T-helper 1 cell (primary cell): Measurements from ENCODE around the gene USP48.

Experiments used
- DNase-seq, 5 donors: peaks; one replicate each; pipeline ENCODE4 v3.0.0-alpha.2; 2012 to 2020

USP48 gene

GRCh38 chr1:21651214-21652042, 131.5 kb downstream of the USP48 start:
- peak in 4 of 5 donors; percentile 17 to 44 (median 26) for DNase-seq

GRCh38 chr1:21650400-21650799, 132.5 kb downstream of the USP48 start:
- DNase-seq: no peak

GRCh38 chr1:21649315-21649714, 133.6 kb downstream of the USP48 start:
- no peak for DNase-seq

DNA sequence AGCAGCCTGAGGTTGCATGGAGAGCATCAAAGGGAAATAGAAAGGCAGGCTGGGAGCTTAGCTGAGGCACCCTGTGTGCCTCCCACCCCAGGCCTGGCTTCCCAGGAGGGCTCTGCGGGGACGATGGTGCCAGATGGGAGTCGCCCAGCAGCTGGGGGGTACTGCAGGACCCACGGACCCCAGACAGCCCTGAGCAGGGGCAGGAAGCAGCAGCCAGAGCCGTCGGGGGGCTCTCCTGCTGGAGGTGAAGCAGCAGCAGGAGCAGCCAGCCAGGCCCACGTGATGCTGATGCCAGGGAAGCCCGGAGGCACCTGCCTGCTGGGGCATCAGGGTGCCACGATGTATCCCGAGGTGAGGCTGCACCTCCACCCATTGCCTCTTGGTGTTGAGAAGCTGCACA, 134.2 kb downstream of the USP48 start:
- DNase-seq: no peak

GRCh38 chr1:21648352-21648730, 134.6 kb downstream of the USP48 start:
- no peak for DNase-seq

DNA sequence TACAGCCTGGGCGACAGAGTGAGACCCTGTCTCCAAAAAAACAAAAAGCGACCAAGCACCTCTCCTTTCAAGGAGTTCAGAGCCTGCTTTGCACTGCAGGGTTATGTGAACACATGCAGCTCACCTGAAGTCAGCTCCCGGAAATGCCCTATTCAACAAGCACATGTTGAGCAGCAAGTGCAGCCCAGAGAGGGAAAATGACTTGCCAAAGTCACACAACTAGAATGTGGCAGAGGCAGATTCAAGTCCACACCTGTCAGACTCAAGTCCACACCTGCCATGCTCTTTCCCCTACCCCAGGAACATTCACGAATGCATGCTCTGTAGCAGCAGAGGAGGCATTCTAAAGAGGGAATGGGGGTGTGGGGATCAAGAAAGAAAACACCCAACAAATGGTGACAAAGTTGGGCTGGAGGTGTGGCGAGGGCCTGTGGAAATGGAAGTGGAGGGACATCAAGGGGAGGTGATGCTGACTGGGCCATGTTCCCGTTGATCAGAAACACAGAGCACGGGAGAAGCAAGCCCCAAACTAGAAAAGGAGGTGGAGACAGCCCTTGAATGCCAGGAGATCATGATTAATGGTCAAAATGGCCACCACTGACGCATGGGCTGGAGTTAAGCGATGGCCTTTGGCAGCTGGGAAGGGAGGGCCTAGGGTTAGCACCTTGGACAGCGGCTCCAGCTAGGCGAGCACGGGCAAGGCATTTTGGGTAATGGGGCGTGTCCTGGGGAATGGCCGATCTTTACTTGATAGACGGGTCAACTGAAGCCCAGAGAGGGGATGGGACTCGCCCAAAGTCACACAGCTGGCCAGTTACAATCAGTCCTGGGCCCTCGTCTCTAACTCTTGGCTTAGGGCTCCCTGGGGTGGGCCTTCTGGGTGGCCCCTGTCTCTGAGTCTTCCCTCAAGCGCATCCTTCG, 135.3 kb downstream of the USP48 start:
- DNase-seq: no peak

DNA sequence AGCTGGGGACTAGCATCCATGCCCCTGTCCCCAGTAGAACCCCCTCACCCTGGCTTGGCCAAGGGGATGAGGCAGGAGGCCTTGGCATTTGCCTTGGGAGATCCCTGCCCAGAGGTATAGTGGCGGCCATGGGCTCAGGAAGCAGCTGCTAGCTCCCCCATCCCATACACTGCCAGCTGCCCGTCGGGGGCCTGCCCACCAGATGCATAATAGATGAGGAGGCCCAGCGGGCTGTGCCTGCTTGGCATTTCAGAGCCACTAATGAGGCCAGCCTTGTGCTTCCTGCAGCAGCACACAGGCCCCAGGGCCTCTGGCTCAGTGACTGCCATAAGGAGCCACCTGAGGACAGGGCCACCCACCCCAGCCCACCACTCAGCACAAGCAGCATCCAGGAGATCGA, 137.4 kb downstream of the USP48 start:
- DNase-seq: no peak

GRCh38 chr1:21644906-21645305, 138.0 kb downstream of the USP48 start:
- DNase-seq: no peak

GRCh38 chr1:21644348-21644747, 138.6 kb downstream of the USP48 start:
- DNase-seq: no peak

DNA sequence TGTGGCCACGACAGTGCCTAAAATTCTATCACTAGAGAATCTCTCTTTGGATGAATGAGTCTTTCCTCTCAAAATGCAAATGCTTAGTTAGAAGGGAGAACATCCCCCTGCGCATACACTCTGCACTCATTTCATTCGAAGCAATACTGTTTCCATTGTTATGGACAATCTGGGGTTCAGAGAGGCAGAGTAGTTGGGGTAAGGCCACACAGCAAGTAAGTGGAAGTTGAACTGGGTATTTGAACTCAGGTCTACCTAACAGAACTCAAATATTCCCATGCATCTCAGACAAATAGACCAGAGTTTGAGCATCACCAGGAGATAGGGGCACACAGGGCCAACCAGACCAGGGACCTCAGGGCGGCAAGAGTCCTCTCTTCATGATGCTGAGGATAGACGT, 139.3 kb downstream of the USP48 start:
- DNase-seq: no peak

- no peak for DNase-seq
Observed at GRCh38 chr1:21641967-21642739, 140.8 kb downstream of the USP48 start.

GRCh38 chr1:21641537-21641936, 141.4 kb downstream of the USP48 start:
- no peak for DNase-seq

DNA sequence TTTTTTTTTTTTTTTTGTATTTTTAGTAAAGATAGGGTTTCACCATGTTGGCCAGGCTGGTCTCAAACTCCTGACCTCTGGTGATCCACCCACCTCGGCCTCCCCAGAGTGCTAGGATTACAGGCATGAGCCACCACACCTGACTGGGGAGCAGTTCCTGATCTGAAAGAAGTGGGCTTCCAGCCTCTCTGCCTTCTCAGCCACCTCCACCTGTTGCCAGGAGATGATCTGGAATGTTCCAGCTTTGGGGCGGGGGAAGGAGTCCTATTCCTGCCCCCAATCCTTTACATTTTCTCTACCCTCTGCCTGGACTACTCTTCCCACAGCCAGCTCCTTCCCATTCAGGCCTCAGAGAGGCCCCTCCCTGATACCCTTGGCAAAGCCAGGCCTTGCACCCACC, 141.9 kb downstream of the USP48 start:
- no peak for DNase-seq

GRCh38 chr1:21640653-21641052, 142.3 kb downstream of the USP48 start:
- DNase-seq: no peak

DNA sequence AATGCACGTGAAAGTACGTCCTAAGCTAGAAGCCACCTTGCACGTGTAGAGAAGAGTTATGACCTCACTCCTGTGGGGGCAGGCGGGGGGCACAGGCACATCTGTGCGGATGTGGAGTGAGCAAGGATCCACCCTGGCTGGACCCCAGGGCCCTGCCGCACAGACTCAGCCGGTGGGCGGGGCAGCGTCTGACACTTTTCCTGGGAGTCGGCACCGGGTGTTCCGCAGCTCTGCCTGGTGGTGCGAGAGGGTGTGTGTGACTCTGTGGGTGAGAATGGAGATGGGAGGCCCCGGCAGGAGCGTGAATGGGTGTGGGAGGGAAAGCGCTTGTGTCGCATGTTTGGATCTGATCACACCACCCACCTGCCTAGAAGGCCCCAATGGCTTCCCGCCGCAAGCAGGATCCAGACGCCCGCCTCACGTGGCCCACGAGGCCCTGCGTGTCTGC, 143.3 kb downstream of the USP48 start:
- no peak for DNase-seq

DNA sequence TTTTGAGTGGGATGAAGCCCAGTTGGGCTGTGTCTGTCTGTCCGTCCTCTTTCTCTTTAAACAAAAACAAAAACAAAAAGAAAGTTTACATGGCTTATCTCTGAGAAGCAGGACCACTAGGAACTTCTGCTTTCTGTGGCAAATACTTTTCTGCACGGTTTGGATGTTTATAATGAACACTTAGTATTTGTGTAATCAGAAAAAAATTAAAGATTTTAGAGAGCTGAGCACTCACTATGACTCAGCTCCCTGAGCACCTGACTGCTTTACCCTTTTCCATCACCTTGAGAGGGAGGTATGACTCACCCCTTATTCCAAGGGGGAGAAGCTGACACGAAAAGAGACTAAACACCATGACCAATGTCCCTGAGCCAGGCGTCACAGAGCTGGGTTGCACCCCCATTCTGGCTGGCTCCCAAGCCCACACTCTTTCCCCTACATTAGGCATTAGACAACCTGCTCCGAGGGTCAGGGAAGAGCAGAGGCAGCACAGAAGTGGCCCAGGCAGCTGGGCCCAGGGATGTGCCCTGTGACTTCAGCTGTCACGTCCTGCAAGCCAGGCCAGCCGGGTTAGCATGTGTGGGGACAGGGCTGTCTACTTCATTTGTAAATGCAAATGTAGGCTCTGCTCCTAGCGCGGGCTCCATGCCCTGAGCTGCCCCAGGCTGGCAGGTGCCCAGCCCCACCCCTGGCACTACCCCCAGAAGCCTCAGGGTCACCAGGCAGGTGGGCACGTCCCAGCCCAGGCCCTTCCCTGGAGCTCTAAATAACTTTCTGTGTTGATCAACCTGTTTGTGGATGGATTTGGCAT, 144.2 kb downstream of the USP48 start:
- DNase-seq: no peak

- no peak for DNase-seq
Observed at GRCh38 chr1:21637514-21637913, 145.4 kb downstream of the USP48 start.

DNA sequence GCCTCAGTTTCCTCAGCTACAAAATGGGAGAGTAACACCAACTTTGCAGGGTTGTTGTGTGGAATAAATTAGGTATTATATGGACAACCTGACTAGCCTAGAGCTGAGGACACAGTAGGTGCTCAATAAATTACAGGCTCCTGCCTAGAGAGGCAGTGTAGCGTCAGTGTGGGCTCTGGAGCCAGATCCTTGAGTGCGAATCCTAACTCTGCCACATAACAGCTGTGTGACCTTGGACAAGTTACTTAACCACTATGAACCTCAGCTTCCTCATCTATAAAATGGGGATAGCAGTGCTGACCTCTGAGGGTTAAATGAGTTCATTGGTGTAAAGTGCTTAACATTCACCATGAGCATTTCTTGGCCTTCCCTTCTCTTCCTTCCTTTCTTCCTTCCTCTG, 146.9 kb downstream of the USP48 start:
- DNase-seq: no peak

DNA sequence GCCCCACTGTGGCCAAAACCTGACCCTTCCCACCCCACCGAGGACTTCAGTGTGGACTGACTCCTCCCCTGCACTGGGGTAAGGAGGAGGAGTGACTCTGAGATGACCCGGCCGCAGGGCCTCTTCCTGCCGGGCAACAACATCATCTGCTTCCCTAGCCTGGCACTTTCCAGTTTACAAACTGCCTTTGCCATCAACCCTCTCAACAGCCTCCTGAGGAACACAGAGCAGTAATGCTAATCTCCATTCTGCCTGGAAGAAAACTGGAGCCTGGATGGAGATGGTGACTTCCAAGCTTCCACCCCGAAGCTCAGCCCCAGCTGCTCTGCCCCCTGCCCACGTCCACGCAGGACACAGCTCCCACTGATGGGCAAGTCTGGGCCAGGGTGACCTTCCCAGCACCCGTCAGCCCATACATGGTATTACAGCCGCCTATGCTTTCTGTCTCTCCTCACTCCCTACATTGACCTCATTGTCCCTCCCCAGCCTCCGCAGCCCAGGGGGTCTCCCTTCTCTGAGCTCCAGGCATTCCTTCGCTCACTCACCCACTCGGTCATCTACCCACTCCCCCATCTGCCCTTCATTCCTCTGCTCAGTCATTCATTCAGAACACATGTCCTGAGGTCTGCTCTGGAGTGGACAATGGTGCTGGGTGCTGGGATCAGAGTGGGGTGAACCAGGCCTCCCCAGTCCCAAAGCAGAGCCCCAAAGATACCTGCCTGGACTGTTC, 148.0 kb downstream of the USP48 start:
- DNase-seq: no peak

GRCh38 chr1:21633992-21634805, 148.8 kb downstream of the USP48 start:
- no peak for DNase-seq
